Naive thymus-derived CD4-positive, alpha-beta T cell (primary cell): ENCODE measurements around the gene WFIKKN1. TPM values are rescaled to one million over a fixed set of nuclear protein-coding genes. Genes with fewer than 3 reads are reported as not detected.

ENCODE experiments used
- ATAC-seq: fragments of 150-1000 bp; cut with Tn5 transposase; 2 replicates; pipeline ENCODE4 v1.10.0; 2021; ENCODE audit warnings: mild to moderate bottlenecking, moderate library complexity
- CTCF ChIA-PET: fragments of 350-600 bp; sonication (Branson Sonifier 250); formaldehyde crosslinking; loops from one replicate; lab custom pipeline; 2021; ENCODE audit warnings: antibody characterized with exemption; lab: Charles Lee
- POLR2A ChIA-PET: fragments of 350-600 bp; sonication (Branson Sonifier 250); formaldehyde crosslinking; loops from one replicate; lab custom pipeline; 2021; ENCODE audit warnings: antibody characterized with exemption, inconsistent platforms; lab: Charles Lee
- DNase-seq, 9 donors: peaks; one replicate each; pipeline versions ENCODE4 v3.0.0 to v3.0.0-alpha.2; 2020 to 2022; ENCODE audit warnings: mixed read lengths in 1 of 9
- H3K27ac ChIP-seq: one replicate; pipeline ENCODE4 v1.7.0; 2013; ENCODE audit warnings: mild to moderate bottlenecking, low read depth, low read length, moderate library complexity
- H3K27me3 ChIP-seq, 2 donors: one replicate each; pipeline ENCODE4 v1.7.0; 2013; ENCODE audit warnings: low read length in 2 of 2, mild to moderate bottlenecking in 2 of 2, moderate library complexity in 2 of 2; ENCODE audit not compliant: control insufficient read depth in 2 of 2, insufficient read depth in 2 of 2
- H3K36me3 ChIP-seq, 3 experiments: 1 replicate in 2 of 3; 2 replicates in 1 of 3; pipeline ENCODE4 v1.7.0; 2013; ENCODE audit warnings: low read length in 3 of 3, mild to moderate bottlenecking in 3 of 3, moderate library complexity in 1 of 3; ENCODE audit not compliant: insufficient read depth in 3 of 3, control insufficient read depth in 2 of 3
- H3K4me1 ChIP-seq, 2 donors: one replicate each; pipeline ENCODE4 v1.7.0; 2013; ENCODE audit warnings: low read length in 2 of 2, mild to moderate bottlenecking in 2 of 2, moderate library complexity in 1 of 2; ENCODE audit not compliant: control insufficient read depth in 2 of 2, insufficient read depth in 2 of 2
- H3K4me3 ChIP-seq: 2 replicates; pipeline ENCODE4 v1.7.0; 2013; ENCODE audit warnings: mild to moderate bottlenecking, low read length
- H3K9me3 ChIP-seq, 3 experiments: 1 replicate in 2 of 3; 2 replicates in 1 of 3; pipeline ENCODE4 v1.7.0; 2013; ENCODE audit warnings: low read length in 3 of 3; ENCODE audit not compliant: control insufficient read depth in 2 of 3
- H3K27ac Mint-ChIP-seq, 9 donors: one replicate each; pipeline ENCODE4 v1.8.0; 2020 to 2022; ENCODE audit warnings: mixed read lengths in 9 of 9, mild to moderate bottlenecking in 8 of 9, moderate library complexity in 5 of 9, inconsistent platforms in 2 of 9
- H3K27me3 Mint-ChIP-seq, 5 donors: one replicate each; pipeline ENCODE4 v1.8.0; 2021 to 2022; ENCODE audit warnings: mixed read lengths in 5 of 5, mild to moderate bottlenecking in 1 of 5
- H3K36me3 Mint-ChIP-seq, 5 donors: one replicate each; pipeline ENCODE4 v1.8.0; 2020 to 2022; ENCODE audit warnings: mixed read lengths in 5 of 5, mild to moderate bottlenecking in 3 of 5, inconsistent platforms in 1 of 5
- H3K4me1 Mint-ChIP-seq, 7 donors: one replicate each; pipeline ENCODE4 v1.8.0; 2020 to 2022; ENCODE audit warnings: mixed read lengths in 7 of 7, mild to moderate bottlenecking in 3 of 7, inconsistent platforms in 1 of 7
- H3K4me3 Mint-ChIP-seq, 10 donors: one replicate each; pipeline ENCODE4 v1.8.0; 2020 to 2022; ENCODE audit warnings: mild to moderate bottlenecking in 10 of 10, mixed read lengths in 10 of 10, moderate library complexity in 6 of 10, inconsistent platforms in 2 of 10
- H3K9me3 Mint-ChIP-seq, 11 donors: one replicate each; pipeline ENCODE4 v1.8.0; 2020 to 2022; ENCODE audit warnings: mixed read lengths in 11 of 11, mild to moderate bottlenecking in 4 of 11, inconsistent platforms in 1 of 11, moderate library complexity in 1 of 11
- intact Hi-C, 2 donors: fragments of 100-400 bp; cut with micrococcal nuclease; formaldehyde crosslinking; loops; one replicate each; pipeline ENCODE4 v1.15.1; 2023
- polyA plus RNA-seq, 2 donors: library from polyadenylated mRNA; unstranded; fragments of 300-500 nt; fragmentation: Illumina TruSeq; gene quantifications; one replicate each; pipeline ENCODE4 v1.2.3, GENCODE V29; 2021
- total RNA-seq, 6 experiments: library from RNA in 5 of 6; stranded (reverse) in 5 of 6; gene quantifications; 1 replicate in 5 of 6; 2 replicates in 1 of 6; pipeline ENCODE4 v1.2.3 and lab custom pipeline; 2021 to 2026

WFIKKN1 gene
- total and polyA plus RNA-seq, 7 experiments from 2014 or later: 0.34 to 0.81 (median 0.56) TPM; not detected in 2

DNA sequence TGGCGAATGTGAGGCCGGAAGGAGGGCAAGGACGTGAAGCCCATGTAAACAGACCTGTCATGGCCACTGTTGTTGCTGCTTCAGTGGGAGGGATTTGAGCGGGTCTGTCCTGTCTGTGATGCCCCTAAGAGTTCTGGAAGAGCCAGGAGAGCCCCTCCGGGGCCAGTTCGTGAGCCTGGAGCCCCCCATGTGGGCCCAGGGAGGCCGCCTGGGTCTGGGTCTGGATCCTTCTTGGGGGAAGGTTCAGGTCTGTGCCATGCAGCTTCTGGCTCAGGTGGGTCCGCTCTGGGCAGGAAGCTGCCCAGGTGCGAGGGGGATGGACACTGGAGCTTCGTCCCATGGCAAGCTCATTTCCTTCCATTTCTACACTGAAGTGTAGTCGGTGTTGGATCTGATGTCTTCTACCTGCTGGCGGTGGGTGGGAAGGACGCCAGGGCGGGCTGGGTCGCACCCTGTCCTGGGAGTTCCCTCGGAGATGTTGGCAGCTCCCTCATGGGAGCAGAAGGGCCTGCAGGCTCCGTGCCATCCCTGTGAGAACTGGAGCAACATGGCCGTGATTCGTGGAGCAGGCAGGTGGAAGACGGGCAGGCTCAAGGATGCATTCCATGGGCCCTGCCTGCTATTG is 11.2 kb upstream of the WFIKKN1 start:
- intact Hi-C loops: no loop called here
- DNase-seq (no peak), ATAC-seq (no peak)
- Histone ChIP-seq H3K27me3 (no peaks in the 10 kb centered on the region), H3K27ac (no peak overlapping the region), H3K4me3 (no peak overlapping the region), H3K9me3 (no peaks in the 10 kb centered on the region), H3K36me3 (peaks cover 0 to 17% (median 0%) of the 10 kb centered on the region in 3 experiments), H3K4me1 (no peaks in the 10 kb centered on the region)
- Mint-ChIP-seq H3K4me1 (peaks cover 0 to 8% (median 0%) of the 10 kb centered on the region in 7 donors), H3K27ac (no peak overlapping the region), H3K27me3 (no peaks in the 10 kb centered on the region), H3K36me3 (peaks cover 0 to 4% (median 3%) of the 10 kb centered on the region in 5 donors), H3K9me3 (peaks cover 0 to 1% (median 0%) of the 10 kb centered on the region in 11 donors), H3K4me3 (no peak overlapping the region)
- ChIA-PET CTCF (no interaction called here), POLR2A (no interaction called here)

DNA sequence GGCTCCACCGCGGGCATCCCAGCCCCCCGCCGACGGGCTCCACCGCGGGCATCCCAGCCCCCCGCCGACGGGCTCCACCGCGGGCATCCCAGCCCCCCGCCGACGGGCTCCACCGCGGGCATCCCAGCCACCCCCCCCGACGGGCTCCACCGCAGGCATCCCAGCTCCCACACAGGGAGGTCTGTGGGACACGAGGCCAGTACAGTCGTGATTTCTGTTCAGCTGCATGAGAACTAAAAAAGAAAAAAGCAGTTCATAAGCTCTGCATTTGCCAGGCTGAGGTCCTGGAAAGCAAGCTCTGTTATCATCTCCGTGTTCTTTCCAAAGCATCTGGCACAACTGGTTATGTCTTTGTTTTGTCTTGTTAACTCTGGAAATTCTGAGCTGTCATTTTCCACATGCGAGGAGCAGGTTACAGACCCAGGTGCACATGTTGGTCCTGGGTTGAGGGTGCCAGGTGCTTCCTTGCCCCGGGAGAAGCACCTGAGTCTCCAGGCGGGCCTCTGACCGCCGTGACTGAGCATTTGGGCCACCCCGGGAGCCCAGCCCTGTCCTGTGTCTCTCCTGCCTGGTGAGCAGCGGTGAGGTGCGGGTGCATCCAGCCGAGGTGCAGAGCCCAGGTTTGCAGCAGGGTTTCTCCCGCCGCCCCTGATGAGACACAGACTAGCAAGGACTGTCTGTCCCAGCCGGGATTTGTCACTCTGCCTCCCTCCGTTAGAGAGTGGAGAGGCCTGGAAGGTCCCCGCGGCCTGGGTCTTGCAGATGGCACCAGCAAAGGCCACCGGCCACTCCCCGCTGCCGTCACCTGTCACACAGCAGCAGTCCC is 9.9 kb upstream of the WFIKKN1 start:
- Mint-ChIP-seq H3K27me3 (no peaks in the 10 kb centered on the region), H3K9me3 (no peaks in the 10 kb centered on the region), H3K4me3 (no peak overlapping the region), H3K4me1 (peaks cover 0 to 8% (median 0%) of the 10 kb centered on the region in 7 donors), H3K27ac (no peak overlapping the region), H3K36me3 (no peaks in the 10 kb centered on the region)
- intact Hi-C loops: no loop called here
- Histone ChIP-seq H3K27ac (no peak overlapping the region), H3K36me3 (peaks cover 0 to 19% (median 0%) of the 10 kb centered on the region in 3 experiments), H3K4me3 (no peak overlapping the region), H3K27me3 (no peaks in the 10 kb centered on the region), H3K9me3 (no peaks in the 10 kb centered on the region), H3K4me1 (no peaks in the 10 kb centered on the region)
- no peak for DNase-seq
- CTCF ChIA-PET: no interaction called here
- ATAC-seq: no peak
- POLR2A ChIA-PET: no interaction called here

DNA sequence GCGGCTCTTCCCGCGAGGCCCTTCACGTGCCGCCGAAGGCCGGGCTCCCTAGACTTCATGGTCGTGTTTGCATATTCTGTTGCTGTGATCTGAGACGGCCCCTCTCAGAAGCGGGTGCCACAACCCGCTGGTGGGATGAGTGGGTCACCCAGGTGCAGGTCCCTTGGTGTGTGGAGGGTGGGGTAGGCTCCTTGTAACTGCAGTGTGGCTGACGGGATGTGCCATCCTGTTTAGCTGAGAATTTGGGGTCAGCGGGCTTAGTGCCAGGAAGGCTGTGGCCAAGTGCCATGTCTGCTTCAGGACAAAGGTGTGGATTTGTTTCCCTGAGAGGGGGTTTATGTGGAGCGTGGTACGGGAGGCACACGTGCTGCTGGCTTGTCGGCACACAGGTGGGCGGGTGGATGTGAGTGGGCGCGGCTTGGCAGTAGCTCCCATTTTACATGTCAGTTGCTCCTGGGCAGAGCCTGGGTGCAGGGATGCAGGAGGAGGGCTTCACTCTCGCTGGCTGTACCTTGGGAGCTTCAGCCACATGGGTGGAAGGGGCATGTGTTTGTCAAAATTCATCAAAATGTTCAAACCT is 9.2 kb upstream of the WFIKKN1 start:
- no peak overlapping the region for H3K27ac ChIP-seq
- no peaks in the 10 kb centered on the region for H3K4me1 ChIP-seq
- no peaks in the 10 kb centered on the region for H3K27me3 Mint-ChIP-seq
- H3K4me1 Mint-ChIP-seq: peaks cover 0 to 8% (median 0%) of the 10 kb centered on the region in 7 donors
- no peak overlapping the region for H3K4me3 Mint-ChIP-seq
- ATAC-seq: no peak
- no peaks in the 10 kb centered on the region for H3K9me3 Mint-ChIP-seq
- no peak overlapping the region for H3K27ac Mint-ChIP-seq
- DNase-seq: no peak
- peaks cover 0 to 3% (median 0%) of the 10 kb centered on the region in 5 donors for H3K36me3 Mint-ChIP-seq
- peaks cover 0 to 25% (median 0%) of the 10 kb centered on the region in 3 experiments for H3K36me3 ChIP-seq
- H3K27me3 ChIP-seq: no peaks in the 10 kb centered on the region
- ChIA-PET POLR2A (no interaction called here), CTCF (no interaction called here)
- H3K4me3 ChIP-seq: no peak overlapping the region
- intact Hi-C loops: no loop called here
- H3K9me3 ChIP-seq: no peaks in the 10 kb centered on the region

DNA sequence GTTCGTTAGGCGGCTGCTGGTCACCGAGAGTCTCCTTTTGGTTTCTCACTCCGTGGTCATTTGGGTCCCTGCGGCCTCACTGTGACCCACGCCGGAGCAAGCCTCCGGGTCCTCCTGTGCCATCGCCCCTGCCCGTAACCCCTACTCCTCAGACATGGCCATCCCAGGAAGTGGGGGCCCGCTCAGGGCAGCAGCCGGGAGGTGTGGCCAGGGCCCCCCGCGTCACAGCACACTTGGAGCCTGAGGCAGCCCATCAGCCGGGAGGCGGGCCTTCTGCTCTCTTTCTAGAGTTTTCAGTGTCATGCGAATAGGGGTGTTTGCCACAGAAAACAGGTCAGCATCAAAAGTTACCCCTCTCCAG is 7.9 kb upstream of the WFIKKN1 start:
- H3K9me3 Mint-ChIP-seq: no peaks in the 10 kb centered on the region
- ATAC-seq: no peak
- ChIA-PET CTCF (no interaction called here), POLR2A (no interaction called here)
- Histone ChIP-seq H3K4me3 (no peak overlapping the region), H3K27ac (no peak overlapping the region), H3K9me3 (no peaks in the 10 kb centered on the region), H3K27me3 (no peaks in the 10 kb centered on the region), H3K36me3 (peaks cover 0 to 24% (median 0%) of the 10 kb centered on the region in 3 experiments), H3K4me1 (no peaks in the 10 kb centered on the region)
- peaks cover 0 to 8% (median 0%) of the 10 kb centered on the region in 7 donors for H3K4me1 Mint-ChIP-seq
- no peaks in the 10 kb centered on the region for H3K27me3 Mint-ChIP-seq
- no peak overlapping the region for H3K4me3 Mint-ChIP-seq
- no peak overlapping the region for H3K27ac Mint-ChIP-seq
- H3K36me3 Mint-ChIP-seq: peaks cover 0 to 3% (median 0%) of the 10 kb centered on the region in 5 donors
- intact Hi-C loops: no loop called here
- DNase-seq: no peak

DNA sequence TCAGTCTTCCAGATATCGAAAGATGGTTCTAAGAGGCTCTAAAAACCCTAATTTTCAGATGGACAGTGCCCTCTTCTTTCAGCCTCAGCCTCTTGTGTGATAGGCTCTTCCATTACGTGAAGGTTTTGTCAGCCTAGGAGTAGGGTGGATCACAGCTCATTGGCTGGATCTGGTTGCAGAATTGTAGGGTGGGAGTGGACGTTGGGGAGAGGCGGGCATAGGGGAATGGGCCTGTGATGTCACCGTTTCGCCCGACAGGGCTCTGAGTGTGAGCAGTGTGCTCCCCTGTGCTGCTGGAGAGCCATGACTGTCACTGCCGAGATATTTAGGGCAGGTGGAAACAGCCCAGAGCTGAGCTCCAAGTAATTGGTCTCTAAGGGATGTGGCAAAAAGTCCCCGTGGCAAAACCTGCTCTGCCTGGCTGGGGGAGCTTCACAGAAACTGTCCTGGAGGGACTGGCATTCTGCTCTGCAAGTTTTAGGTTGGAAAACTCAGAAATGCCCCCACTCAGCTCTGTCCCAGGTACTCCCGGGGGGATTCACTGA is 6.2 kb upstream of the WFIKKN1 start:
- no peak for ATAC-seq
- Histone ChIP-seq H3K27ac (no peak overlapping the region), H3K27me3 (no peaks in the 10 kb centered on the region), H3K9me3 (no peaks in the 10 kb centered on the region), H3K4me3 (no peak overlapping the region), H3K4me1 (no peaks in the 10 kb centered on the region), H3K36me3 (peaks cover 0 to 37% (median 0%) of the 10 kb centered on the region in 3 experiments)
- H3K36me3 Mint-ChIP-seq: peaks cover 0 to 3% (median 0%) of the 10 kb centered on the region in 5 donors
- no peaks in the 10 kb centered on the region for H3K9me3 Mint-ChIP-seq
- H3K27me3 Mint-ChIP-seq: no peaks in the 10 kb centered on the region
- no peak overlapping the region for H3K4me3 Mint-ChIP-seq
- intact Hi-C loops: no loop called here
- H3K4me1 Mint-ChIP-seq: peaks cover 0 to 4% (median 0%) of the 10 kb centered on the region in 7 donors
- ChIA-PET CTCF (no interaction called here), POLR2A (interaction anchor here (0.6 kb wide), 1 partner anchor 52 kb away, joined by 3 read pairs; no protein-coding TSS in a partner anchor)
- no peak for DNase-seq
- peak overlapping the region in 1 of 9 donors; percentile 4 for H3K27ac Mint-ChIP-seq

DNA sequence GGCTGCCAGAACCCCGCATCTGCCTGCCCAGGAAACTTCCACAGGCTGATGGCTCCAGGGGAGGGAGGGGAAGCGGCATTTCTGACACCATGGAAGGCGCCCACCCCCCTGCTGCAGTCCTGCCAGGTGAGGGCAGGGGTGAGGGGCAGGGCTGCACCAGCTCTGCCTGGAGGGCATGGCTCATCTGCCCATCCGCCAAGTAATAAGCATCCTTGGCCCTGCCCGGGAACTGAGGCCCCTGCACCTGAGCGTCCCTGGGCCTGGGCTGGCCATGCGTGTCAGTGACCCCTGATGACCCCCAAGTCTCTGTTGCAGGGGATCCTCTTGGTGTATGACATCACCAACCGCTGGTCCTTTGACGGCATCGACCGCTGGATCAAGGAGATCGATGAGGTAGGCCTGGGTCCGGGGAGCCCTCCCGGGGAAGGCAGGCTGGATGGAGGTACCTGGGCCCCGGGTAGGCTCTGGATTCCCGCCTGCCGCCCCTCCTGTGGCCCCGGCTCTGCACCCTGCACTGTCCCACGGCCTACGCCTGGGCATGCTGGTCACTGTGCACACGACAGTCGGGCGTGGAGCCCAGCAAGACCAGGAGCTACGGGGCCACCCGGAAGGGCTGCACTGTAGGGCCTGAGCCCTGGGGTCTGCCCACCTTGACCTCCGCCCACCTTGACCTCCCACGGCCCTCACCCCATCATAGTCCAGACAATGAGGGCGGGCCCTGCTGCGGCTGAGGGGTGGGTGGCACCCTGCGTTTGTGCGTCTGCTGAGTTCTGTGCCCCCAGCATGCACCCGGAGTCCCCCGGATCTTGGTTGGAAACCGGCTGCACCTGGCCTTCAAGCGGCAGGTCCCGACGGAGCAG is 5.4 kb upstream of the WFIKKN1 start:
- POLR2A ChIA-PET: no interaction called here

More for the DNA sequence above, 5.4 kb upstream of the WFIKKN1 start:
- no peak overlapping the region for H3K4me3 Mint-ChIP-seq
- H3K27ac Mint-ChIP-seq: no peak overlapping the region
- CTCF ChIA-PET: interaction anchor here (0.7 kb wide), 1 partner anchor 52 kb away, joined by 4 read pairs; no protein-coding TSS in a partner anchor
- H3K27me3 Mint-ChIP-seq: no peaks in the 10 kb centered on the region
- Histone ChIP-seq H3K4me1 (no peaks in the 10 kb centered on the region), H3K36me3 (peaks cover 0 to 37% (median 0%) of the 10 kb centered on the region in 3 experiments), H3K27me3 (no peaks in the 10 kb centered on the region), H3K4me3 (no peak overlapping the region), H3K9me3 (no peaks in the 10 kb centered on the region), H3K27ac (no peak overlapping the region)
- DNase-seq (no peak), ATAC-seq (no peak)
- intact Hi-C loops: no loop called here
- H3K9me3 Mint-ChIP-seq: no peaks in the 10 kb centered on the region
- H3K36me3 Mint-ChIP-seq: peaks cover 0 to 3% (median 0%) of the 10 kb centered on the region in 5 donors
- peaks cover 0 to 4% (median 0%) of the 10 kb centered on the region in 7 donors for H3K4me1 Mint-ChIP-seq
